ENCODE results near the gene LUZP2.

- TF ChIP-seq EZH2 (IDR thresholded peaks at IDR 0.05; ENCODE audit: borderline replicate concordance, low read length) = no peak
- TF ChIP-seq, protein P1, sequence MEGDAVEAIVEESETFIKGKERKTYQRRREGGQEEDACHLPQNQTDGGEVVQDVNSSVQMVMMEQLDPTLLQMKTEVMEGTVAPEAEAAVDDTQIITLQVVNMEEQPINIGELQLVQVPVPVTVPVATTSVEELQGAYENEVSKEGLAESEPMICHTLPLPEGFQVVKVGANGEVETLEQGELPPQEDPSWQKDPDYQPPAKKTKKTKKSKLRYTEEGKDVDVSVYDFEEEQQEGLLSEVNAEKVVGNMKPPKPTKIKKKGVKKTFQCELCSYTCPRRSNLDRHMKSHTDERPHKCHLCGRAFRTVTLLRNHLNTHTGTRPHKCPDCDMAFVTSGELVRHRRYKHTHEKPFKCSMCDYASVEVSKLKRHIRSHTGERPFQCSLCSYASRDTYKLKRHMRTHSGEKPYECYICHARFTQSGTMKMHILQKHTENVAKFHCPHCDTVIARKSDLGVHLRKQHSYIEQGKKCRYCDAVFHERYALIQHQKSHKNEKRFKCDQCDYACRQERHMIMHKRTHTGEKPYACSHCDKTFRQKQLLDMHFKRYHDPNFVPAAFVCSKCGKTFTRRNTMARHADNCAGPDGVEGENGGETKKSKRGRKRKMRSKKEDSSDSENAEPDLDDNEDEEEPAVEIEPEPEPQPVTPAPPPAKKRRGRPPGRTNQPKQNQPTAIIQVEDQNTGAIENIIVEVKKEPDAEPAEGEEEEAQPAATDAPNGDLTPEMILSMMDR (IDR thresholded peaks at IDR 0.05; ENCODE audit: low read length) = no peak
Observed at GRCh38 chr11:24805671-24806070, 308.8 kb downstream of the LUZP2 start.
